HepG2 (cell line): Measurements from ENCODE around the gene WIPF3. TPM values are rescaled to one million over a fixed set of nuclear protein-coding genes. Genes with fewer than 3 reads are reported as not detected.

Experiments used
- ATAC-seq: fragments of 200-7000 bp; cut with Tn5 transposase; 3 replicates; pipeline ENCODE4 v1.9.1; 2020; ENCODE audit warnings: mild to moderate bottlenecking, moderate library complexity
- BruUV-seq: library from RNA; stranded (reverse); fragments of 400-500 nt; replicated peaks from 2 replicates; lab custom pipeline; 2021; lab: Mats Ljungman, UMichigan
- CTCF ChIA-PET: fragments of 300-600 bp; formaldehyde crosslinking; extraction: SDS; loops from one replicate; lab custom pipeline; 2021; ENCODE audit warnings: low total read pairs, inconsistent platforms, low intra/inter-chr PET ratio; lab: Yijun Ruan, JAX
- POLR2A ChIA-PET: fragments of 350-600 bp; sonication (Branson Sonifier 250); formaldehyde crosslinking; loops from one replicate; lab custom pipeline; 2020; ENCODE audit warnings: antibody characterized with exemption, inconsistent platforms; lab: Yijun Ruan, JAX
- DNase-seq: peaks from one replicate; pipeline ENCODE4 v3.0.0-alpha.2; 2015; ENCODE audit warnings: low spot score
- FAIRE-seq: peaks from 3 replicates; lab custom pipeline; 2011; peaks lifted over from hg19 to GRCh38; lab: Jason Lieb, UNC
- H2AFZ ChIP-seq: one replicate; pipeline ENCODE4 v1.6.1; 2011; ENCODE audit warnings: low read length, inconsistent platforms
- H3K27ac ChIP-seq: fragments of 300-600 bp; 3 replicates; pipeline ENCODE4 v1.8.0; 2011; ENCODE audit warnings: mixed run types, mild to moderate bottlenecking, mixed read lengths, low read length, inconsistent platforms; ENCODE audit not compliant: insufficient read depth; ENCODE audit errors: extremely low read length
- H3K27me3 ChIP-seq, 2 experiments: fragments of 200-600 bp in 1 of 2; 2 replicates in 1 of 2; 3 replicates in 1 of 2; pipeline versions ENCODE4 v1.6.0 to v1.8.0; 2011; ENCODE audit warnings: low read length in 2 of 2, mild to moderate bottlenecking in 2 of 2, moderate library complexity in 2 of 2, inconsistent platforms in 1 of 2; ENCODE audit not compliant: insufficient read depth in 2 of 2, control insufficient read depth in 1 of 2
- H3K36me3 ChIP-seq, 2 experiments: fragments of 200-600 bp in 1 of 2; replicated peaks in 1 of 2; 2 replicates in 1 of 2; 3 replicates in 1 of 2; pipeline versions ENCODE4 v1.5.1 to v1.8.0; 2011; ENCODE audit warnings: low read length in 2 of 2, inconsistent platforms in 1 of 2; ENCODE audit not compliant: insufficient read depth in 2 of 2, control insufficient read depth in 1 of 2
- H3K4me1 ChIP-seq: 2 replicates; pipeline ENCODE4 v1.5.1; 2012; ENCODE audit warnings: low read length, inconsistent platforms; ENCODE audit not compliant: insufficient read depth
- H3K4me2 ChIP-seq: 2 replicates; pipeline ENCODE4 v1.6.0; 2011; ENCODE audit warnings: low read depth, low read length, inconsistent platforms
- H3K4me3 ChIP-seq, 3 experiments: fragments of 200-600 bp in 1 of 3; sonication (generic), shearing (Covaris generic) in 1 of 3; replicated peaks in 1 of 3; 2 replicates each; pipeline ENCODE4 v1.5.1; 2011 to 2016; ENCODE audit warnings: low read length in 3 of 3, inconsistent platforms in 2 of 3, low read depth in 2 of 3, mild to moderate bottlenecking in 2 of 3, control low read depth in 1 of 3, mixed read lengths in 1 of 3; ENCODE audit not compliant: insufficient read depth in 1 of 3
- H3K79me2 ChIP-seq: one replicate; pipeline ENCODE4 v1.6.1; 2011; ENCODE audit warnings: low read length, inconsistent platforms; ENCODE audit not compliant: insufficient read depth
- H3K9ac ChIP-seq: 2 replicates; pipeline ENCODE4 v1.6.0; 2011; ENCODE audit warnings: mild to moderate bottlenecking, low read depth, low read length, inconsistent platforms; ENCODE audit not compliant: insufficient read depth
- H3K9me3 ChIP-seq: 2 replicates; pipeline ENCODE4 v1.5.1; 2012; ENCODE audit warnings: mild to moderate bottlenecking, low read length
- H4K20me1 ChIP-seq: 2 replicates; pipeline ENCODE4 v1.6.0; 2011; ENCODE audit warnings: inconsistent platforms, mild to moderate bottlenecking, low read length, moderate library complexity; ENCODE audit not compliant: insufficient read depth
- FOSL1 ChIP-seq: sonication (generic); formaldehyde crosslinking; IDR thresholded peaks from 2 replicates; pipeline ENCODE4 v1.9.0; 2021; ENCODE audit warnings: missing genetic modification reagents, borderline replicate concordance
- SOX13 ChIP-seq, 3 experiments: fragments of 450-650 bp in 1 of 3; sonication (generic) in 1 of 3; formaldehyde crosslinking in 1 of 3; IDR thresholded peaks in 2 of 3; conservative IDR thresholded peaks in 1 of 3; 2 replicates each; pipeline versions ENCODE4 v1.5.0 to v1.6.1; 2016 to 2020; ENCODE audit warnings: antibody characterized with exemption in 1 of 3, mild to moderate bottlenecking in 1 of 3, missing compliant biosample characterization in 1 of 3, missing genetic modification reagents in 1 of 3, moderate library complexity in 1 of 3
- SOX5 ChIP-seq: IDR thresholded peaks from 2 replicates; pipeline ENCODE4 v1.6.1; 2016; ENCODE audit warnings: borderline replicate concordance
- TFAP4 ChIP-seq: sonication (generic); IDR thresholded peaks from 2 replicates; pipeline ENCODE4 v1.6.1; 2016; ENCODE audit warnings: low read depth, borderline replicate concordance
- ZNF251 ChIP-seq: sonication (generic); formaldehyde crosslinking; IDR thresholded peaks from 2 replicates; pipeline ENCODE4 v1.9.0; 2021; ENCODE audit warnings: mild to moderate bottlenecking, missing genetic modification reagents
- ZNF335 ChIP-seq: sonication (generic); formaldehyde crosslinking; IDR thresholded peaks from 2 replicates; pipeline ENCODE4 v1.4.0; 2020; ENCODE audit warnings: missing genetic modification reagents
- WGBS: methylation state at CpG from one replicate; pipeline ENCODE4 v1.1.6; 2017; ENCODE audit warnings: low lambda C conversion rate; 5-methylcytosine and 5-hydroxymethylcytosine counted together
- in situ Hi-C: cut with HindIII; loops from 2 replicates; pipeline ENCODE4 v1.10.0; 2017; ENCODE audit warnings: low pct_unique_long_range_greater_than_20kb; ENCODE audit not compliant: extremely low pct_ligation_motif_present
- intact Hi-C: fragments of 100-400 bp; cut with micrococcal nuclease; formaldehyde crosslinking; loops from one replicate; pipeline ENCODE4 v1.10.0; 2022; ENCODE audit not compliant: unreplicated experiment
- polyA plus RNA-seq, 8 experiments: library from polyadenylated mRNA; depleted of rRNA in 3 of 8; stranded (reverse) in 7 of 8; unstranded in 1 of 8; fragments of >200 nt; fragmentation: Illumina TruSeq in 4 of 8; extraction: Trizol in 4 of 8; gene quantifications; 2 replicates each; pipeline versions ENCODE4 v1.2.1 to v1.2.3, GENCODE V29; 2011 to 2016; ENCODE audit warnings: low read depth in 4 of 8, missing spikeins in 1 of 8, mixed read lengths in 1 of 8; ENCODE audit not compliant: insufficient read depth in 1 of 8
- total RNA-seq, 5 experiments: library from RNA; depleted of rRNA; stranded (reverse); fragments of >200 nt; fragmentation: Illumina TruSeq; extraction: Trizol; gene quantifications; 2 replicates each; pipeline ENCODE4 v1.2.3, GENCODE V29; 2016; ENCODE audit warnings: low read depth in 1 of 5

WIPF3 gene
- total and polyA plus RNA-seq, 2 of the 13 experiments (the other 11 are each of a cell fraction or from before 2014, with no cell fraction given): 0.03 TPM; not detected in 1

- no TSS peak for BruUV-seq
- Histone ChIP-seq H3K36me3 (no peaks in the 10 kb centered on the region), H2AFZ (no peak overlapping the region), H4K20me1 (no peaks in the 10 kb centered on the region), H3K27ac (no peak overlapping the region), H3K79me2 (no peaks in the 10 kb centered on the region), H3K4me1 (peaks cover 8% of the 10 kb centered on the region; the same call in 1 of the 2 replicates), H3K9me3 (no peaks in the 10 kb centered on the region), H3K9ac (no peak overlapping the region), H3K27me3 (peaks cover 0 to 12% of the 10 kb centered on the region in 2 experiments; a peak in 3 of 5 replicates), H3K4me3 (no peak overlapping the region), H3K4me2 (no peak overlapping the region)
- DNase-seq: peak; percentile 44
- in situ Hi-C loops (loop anchor here (10.0 kb wide), 1 partner anchor 188 kb away; no protein-coding TSS in a partner anchor), intact Hi-C loops (loop anchor here (5.0 kb wide), 1 partner anchor 45 kb away; no protein-coding TSS in a partner anchor)
- ATAC-seq: no peak; the same call in 2 of the 3 replicates
- ChIA-PET CTCF (interaction anchor here (0.9 to 1.3 kb wide), 2 partner anchors 43 to 44 kb away, joined by 3 read pairs; no protein-coding TSS in a partner anchor), POLR2A (no interaction called here)
- no peak for TF ChIP-seq ZNF251 (CRISPR knock-in tag)
- TF ChIP-seq SOX13 (IDR thresholded peaks at IDR 0.05): no peak
- peak in 1 of 2 experiments; percentile 24; a peak in 1 of 4 replicates for TF ChIP-seq SOX13 (CRISPR knock-in tag; conservative IDR thresholded peaks at IDR 0.05 in 1 of 2, IDR thresholded peaks at IDR 0.05 in 1 of 2)
- peak; percentile 62; the same call in 1 of the 2 replicates for TF ChIP-seq TFAP4
- no peak for TF ChIP-seq FOSL1 (CRISPR knock-in tag)
- TF ChIP-seq SOX5 (CRISPR knock-in tag): peak; percentile 69; the same call in 1 of the 2 replicates
- TF ChIP-seq ZNF335 (CRISPR knock-in tag): no peak
- 0% methylated on average over 3 of the region's 3 CpGs for WGBS
- FAIRE-seq: no peak
These were observed 70.9 kb downstream of the WIPF3 start for GRCh38 chr7:29877196-29877595.
